NCI-H446 treated with DMSO at 0.1 percent for 48 hours (cell line): ENCODE results near the gene DIP2B.
"Not testable (repeated sequence)": the region's sequence is repeated elsewhere in the genome, so short reads cannot be mapped to it uniquely, and the experiment has no call there.

Source experiments
- DNase-seq: peaks from one replicate; lab custom pipeline; 2025; lab: John Stamatoyannopoulos, UW

DIP2B gene

GRCh38 chr12:50519353-50519752, 14.6 kb downstream of the DIP2B start:
- DNase-seq: no peak

- DNase-seq: no peak
Observed at GRCh38 chr12:50520416-50521207, 15.8 kb downstream of the DIP2B start.

GRCh38 chr12:50521781-50522180, 17.0 kb downstream of the DIP2B start:
- not testable (repeated sequence) for DNase-seq

GRCh38 chr12:50523772-50524171, 19.0 kb downstream of the DIP2B start:
- no peak for DNase-seq

GRCh38 chr12:50524621-50525020, 19.8 kb downstream of the DIP2B start:
- DNase-seq: no peak

- no peak for DNase-seq
Observed at GRCh38 chr12:50525422-50525821, 20.6 kb downstream of the DIP2B start.

GRCh38 chr12:50527359-50527726, 22.6 kb downstream of the DIP2B start:
- no peak for DNase-seq

- DNase-seq: no peak
Observed at GRCh38 chr12:50528800-50529199, 24.0 kb downstream of the DIP2B start.

GRCh38 chr12:50529345-50529744, 24.6 kb downstream of the DIP2B start:
- DNase-seq: no peak

- DNase-seq: no peak
Observed at GRCh38 chr12:50530532-50530931, 25.7 kb downstream of the DIP2B start.

- no peak for DNase-seq
Observed at GRCh38 chr12:50533203-50533584, 28.4 kb downstream of the DIP2B start.

- DNase-seq: no peak
Observed at GRCh38 chr12:50533971-50534370, 29.2 kb downstream of the DIP2B start.

- no peak for DNase-seq
Observed at GRCh38 chr12:50536831-50537537, 32.2 kb downstream of the DIP2B start.

GRCh38 chr12:50537538-50537919, 32.7 kb downstream of the DIP2B start:
- DNase-seq: no peak

- no peak for DNase-seq
Observed at GRCh38 chr12:50538182-50538581, 33.4 kb downstream of the DIP2B start.

GRCh38 chr12:50541139-50541538, 36.4 kb downstream of the DIP2B start:
- DNase-seq: no peak

GRCh38 chr12:50542448-50542847, 37.7 kb downstream of the DIP2B start:
- DNase-seq: no peak

GRCh38 chr12:50543188-50543587, 38.4 kb downstream of the DIP2B start:
- not testable (repeated sequence) for DNase-seq

- DNase-seq: no peak
Observed at GRCh38 chr12:50545213-50545612, 40.4 kb downstream of the DIP2B start.

GRCh38 chr12:50545786-50546185, 41.0 kb downstream of the DIP2B start:
- no peak for DNase-seq

- DNase-seq: no peak
Observed at GRCh38 chr12:50546441-50547318, 41.9 kb downstream of the DIP2B start.

- no peak for DNase-seq
Observed at GRCh38 chr12:50547742-50548141, 43.0 kb downstream of the DIP2B start.

- DNase-seq: no peak
Observed at GRCh38 chr12:50549885-50550284, 45.1 kb downstream of the DIP2B start.
